8988T (cell line): ENCODE measurements around the gene SH3BP5L.

Experiments
- DNase-seq: peaks from one replicate; pipeline ENCODE4 v3.0.0; 2011

SH3BP5L gene

DNA sequence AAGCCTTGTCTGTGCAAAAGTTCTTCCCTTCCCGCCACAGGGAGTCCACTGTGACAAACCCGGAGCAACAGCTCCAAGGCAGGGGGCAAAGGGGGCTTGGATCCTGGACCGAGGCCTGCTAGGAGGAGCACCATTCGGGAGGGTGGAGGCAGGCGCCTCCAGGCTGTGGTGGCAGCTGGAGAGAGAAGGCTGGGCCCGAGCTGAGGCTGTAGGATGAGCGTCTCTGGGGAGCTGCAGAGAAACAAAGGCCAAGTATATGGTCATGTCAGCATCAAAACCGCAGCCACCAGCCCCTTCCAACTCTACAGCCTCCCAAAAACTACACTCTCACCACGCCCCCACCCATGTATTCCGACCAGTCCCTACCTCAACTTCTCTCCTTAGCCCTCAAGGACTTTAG, 579 bp downstream of the SH3BP5L start:
- DNase-seq: no peak

DNA sequence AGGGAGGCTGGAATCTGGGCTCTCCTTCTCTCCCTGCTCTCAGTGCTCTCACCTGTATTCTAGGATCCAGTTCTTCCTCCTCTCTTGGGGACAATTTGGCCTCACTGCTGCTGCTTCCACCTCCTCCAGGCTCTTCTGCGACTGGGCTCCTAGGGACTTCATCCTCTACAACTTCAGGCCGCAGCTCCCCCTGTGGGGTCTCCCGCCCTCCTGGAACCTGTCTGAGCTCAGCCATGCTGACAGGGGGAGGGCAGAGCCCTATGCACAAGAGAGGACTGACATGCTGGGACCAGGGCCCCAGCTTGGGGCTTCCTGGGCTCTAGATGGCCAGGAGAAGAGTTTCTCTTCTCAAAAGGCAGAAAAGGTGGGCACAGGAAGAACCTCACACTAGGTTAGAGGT, 1.0 kb downstream of the SH3BP5L start:
- no peak for DNase-seq

DNA sequence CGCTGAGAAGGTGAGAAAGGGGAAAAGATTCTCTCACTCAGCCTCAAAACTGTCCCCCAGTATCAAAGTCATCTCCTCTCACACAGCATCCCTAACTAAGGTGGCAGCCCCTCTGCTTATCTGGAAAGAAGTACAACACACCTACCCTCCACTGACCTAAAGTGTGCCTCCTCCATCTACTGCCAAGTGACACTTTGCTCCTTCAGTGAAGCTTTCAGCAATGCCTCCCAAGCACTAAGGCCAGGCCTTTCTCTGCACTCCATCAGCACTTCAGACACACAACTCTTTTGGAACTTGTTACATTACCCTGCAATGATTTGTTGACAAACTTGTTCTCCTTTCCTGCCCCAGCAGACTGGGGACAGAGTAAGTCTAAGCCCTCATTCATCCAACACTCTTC, 1.4 kb downstream of the SH3BP5L start:
- DNase-seq: no peak

DNA sequence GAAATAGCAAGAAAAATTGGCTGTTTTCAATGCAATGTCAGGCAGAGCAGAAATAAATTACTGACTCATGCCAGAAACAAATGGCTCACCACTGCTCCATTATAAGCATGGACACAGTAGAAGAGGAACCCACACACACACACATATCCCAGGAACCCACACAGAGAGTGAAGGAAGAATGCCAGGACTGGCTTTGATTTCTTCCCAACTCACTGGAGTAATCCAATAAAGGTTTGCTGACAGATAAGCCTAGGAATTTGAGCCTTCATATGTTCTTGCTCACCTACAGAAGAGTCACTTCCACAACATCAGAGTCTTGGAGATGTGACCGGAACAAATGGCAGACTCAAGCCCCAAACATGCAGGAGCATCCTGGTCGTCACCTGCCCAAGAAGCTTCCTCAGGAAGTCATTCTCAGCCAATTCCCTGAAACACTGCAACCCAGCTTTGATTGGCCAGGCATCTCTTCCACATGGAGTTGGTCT, 2.2 kb downstream of the SH3BP5L start:
- DNase-seq: no peak

DNA sequence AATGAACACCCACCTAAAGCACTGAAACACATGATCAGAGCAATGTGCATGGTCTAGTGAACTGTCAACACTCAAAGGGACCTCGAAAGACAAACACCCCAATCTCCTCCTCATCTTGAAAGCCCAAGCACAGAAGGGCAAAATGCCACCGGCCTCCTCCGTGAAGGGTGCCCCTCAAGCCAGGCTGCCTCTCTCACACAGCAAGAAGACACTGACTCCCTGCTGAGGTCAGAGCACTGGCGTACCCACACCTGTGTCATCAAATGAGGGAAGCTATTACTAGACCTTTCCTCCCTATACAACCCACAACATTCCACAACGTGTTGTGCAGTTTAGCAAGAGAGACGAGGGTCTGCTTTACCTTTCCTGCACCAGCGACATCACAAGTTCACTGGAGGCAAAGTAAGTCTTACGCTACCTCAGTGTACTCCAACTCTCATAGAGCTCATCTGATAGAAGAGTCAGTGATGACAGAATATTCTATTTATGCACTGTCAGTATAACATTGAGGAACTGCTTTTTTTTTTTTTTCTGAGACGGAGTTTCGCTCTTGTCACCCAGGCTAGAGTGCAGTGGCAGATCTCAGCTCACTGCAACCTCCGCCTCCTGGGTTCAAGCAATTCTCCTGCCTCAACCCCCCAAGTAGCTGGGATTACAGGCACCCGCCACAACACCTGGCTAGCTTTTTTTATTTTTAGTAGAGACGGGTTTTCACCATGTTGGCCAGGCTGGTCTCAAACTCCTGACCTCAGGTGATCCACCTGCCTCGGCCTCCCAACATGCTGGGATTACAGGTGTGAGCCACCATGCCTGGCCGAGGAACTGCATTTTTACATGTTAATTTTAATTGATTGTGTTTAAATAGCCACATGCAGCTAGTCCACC, 3.3 kb downstream of the SH3BP5L start:
- DNase-seq: no peak

DNA sequence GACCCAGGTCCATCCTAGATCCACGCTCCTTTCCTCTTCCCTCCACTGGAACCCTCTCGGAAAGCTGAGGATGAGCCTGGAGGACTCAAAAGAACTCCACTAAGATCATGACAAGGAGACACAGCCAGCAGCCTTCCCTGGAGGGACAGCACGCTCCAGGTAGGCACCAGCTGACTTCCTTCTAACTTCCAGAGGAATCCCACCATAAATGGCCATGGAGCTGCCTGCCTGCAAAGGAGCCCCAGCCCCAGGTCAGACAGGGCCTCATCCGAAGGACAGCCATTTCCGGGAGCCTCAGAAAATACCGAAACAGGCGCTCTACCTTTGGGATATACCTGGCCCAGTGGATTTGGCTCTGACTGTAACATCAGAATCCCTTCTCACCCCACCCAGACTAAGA, 4.1 kb downstream of the SH3BP5L start:
- DNase-seq: no peak

DNA sequence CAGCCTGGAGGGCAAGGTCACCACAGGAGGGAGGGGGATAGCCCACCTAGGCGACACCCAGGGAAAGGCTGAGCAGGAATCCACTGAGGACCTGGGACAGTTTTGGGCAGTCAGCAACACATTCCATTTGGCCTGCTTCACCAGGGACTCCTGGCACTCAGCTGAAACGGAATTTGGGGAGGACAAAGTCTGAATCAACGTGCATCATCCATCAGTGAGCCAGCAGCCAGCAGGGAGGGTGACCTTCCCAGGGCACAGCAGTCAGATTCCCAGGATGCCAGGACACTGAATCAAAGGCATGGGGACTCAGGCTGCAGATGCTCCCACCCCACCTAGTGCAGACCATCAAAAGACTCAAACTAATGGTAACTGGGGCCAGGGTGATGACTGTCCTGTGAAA, 4.6 kb downstream of the SH3BP5L start:
- peak; percentile 83 for DNase-seq

DNA sequence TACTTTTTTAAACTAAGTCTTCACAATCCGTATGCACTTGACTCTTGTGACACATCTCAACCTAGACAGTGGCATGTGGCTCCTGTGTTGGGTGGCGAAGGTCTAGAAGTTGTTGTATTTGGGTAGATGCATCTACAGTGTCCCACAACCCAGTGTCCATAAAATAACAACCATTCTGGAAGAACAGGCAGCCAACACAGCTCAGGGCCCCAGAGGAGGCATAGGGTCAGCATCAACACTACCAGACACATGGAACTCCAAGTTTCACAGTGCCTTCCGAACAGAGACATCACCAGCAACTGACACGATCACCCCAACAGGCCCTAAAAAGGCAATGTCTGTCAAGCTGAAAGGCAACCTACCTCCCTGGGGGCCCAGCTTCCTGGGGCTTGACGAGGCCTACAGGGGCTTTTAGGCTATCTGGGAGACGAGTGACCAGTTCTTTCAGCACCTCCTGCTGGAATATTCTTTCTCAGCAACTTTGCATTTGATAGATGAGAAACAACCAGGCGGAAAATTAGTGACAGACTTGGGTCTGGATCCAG, 5.6 kb downstream of the SH3BP5L start:
- no peak for DNase-seq

DNA sequence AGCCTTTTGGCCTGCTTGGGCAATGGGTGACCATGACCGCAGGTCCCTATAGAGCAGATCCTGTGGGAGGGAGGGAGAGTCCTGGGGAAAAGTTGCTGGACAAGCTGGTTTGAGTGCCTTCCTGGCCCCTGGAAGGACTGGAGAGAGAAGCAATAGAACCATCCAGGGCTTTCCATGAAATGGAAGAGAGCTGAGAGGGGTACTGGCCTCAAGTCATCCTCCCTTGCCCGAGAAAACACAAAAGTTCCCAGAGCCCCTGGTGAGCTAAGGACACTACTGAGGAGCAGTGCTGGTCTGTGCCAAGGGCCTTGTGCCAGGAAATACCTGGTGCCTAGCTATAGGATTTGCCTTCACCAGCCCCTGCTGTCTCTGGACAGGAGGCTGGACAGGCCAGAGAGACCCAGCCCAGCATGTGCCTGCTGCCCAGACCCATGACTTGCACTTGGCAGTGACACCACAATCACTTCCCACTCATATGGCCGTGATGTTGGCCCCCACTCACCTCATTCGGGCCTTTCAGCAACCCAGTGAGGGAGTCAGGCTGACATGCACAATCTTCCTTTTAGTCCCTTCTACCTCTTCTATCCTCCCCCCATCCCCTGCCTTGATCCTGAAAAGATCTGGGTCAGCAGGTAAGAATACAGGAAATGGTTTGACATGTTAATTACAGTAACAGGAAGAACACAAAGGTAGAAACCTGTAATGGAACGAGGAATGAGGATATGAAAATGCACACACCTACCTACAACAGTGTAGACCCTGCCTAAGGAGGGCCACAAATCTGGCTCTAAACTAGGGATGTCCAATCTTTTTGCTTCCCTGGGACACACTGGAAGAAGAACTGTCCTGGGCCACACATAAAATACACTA, 7.0 kb downstream of the SH3BP5L start:
- DNase-seq: no peak

DNA sequence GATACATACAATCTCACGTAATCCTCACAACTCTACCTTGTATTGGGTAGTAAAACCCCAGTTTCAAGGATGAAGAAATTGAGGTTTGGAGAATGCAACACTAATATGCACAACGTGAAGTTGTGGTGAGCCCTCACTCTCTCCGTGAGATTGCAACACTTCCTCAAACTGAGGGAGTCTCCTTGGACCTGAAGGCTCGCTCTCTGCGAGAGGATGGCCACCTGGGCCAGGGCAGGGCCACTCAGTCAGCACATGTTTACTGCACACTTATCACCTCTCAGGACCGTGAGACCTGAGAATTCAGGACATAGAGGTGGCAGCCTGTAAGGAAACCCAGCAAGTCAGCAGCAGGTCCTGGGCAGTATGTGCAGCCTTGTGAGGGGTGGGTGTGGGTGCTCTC, 8.7 kb downstream of the SH3BP5L start:
- no peak for DNase-seq

DNA sequence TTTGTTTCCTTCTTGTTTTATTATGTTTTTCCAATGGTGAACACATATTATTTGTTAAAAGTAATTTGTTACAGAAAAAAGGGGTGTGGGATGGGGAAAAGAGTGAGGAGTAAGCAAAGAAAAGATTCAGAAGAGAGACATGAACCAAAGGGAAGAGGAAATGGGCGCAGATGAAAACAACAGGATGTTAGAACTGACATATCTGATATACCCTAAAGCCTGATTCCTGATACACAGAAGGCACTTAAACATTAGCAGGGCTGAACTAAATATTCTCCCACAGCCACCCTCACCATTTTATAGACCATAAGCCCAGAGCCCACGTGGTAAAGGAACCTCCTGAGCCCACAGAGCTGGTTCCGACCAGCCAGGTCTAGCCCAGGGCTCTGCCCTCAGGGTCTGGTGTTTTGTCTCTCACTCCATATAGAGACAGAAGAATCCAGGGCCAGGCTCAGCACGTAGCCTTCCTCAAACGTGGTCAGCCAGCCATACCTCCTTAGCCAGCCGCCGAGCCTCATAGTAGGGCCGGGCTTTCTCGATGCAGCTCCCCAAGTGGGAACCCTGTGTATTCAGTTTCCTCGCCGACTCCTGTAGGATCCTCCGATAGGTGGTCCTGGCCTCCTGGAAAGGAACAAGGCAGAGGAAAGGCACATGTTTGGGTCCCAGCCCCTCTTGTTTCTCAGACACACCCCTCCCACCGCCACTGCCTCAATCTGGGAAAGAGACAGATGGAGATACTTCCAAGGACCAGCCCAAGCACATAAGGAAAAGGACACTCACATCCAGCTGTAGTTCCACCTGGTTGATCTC, 9.5 kb downstream of the SH3BP5L start:
- DNase-seq: no peak

DNA sequence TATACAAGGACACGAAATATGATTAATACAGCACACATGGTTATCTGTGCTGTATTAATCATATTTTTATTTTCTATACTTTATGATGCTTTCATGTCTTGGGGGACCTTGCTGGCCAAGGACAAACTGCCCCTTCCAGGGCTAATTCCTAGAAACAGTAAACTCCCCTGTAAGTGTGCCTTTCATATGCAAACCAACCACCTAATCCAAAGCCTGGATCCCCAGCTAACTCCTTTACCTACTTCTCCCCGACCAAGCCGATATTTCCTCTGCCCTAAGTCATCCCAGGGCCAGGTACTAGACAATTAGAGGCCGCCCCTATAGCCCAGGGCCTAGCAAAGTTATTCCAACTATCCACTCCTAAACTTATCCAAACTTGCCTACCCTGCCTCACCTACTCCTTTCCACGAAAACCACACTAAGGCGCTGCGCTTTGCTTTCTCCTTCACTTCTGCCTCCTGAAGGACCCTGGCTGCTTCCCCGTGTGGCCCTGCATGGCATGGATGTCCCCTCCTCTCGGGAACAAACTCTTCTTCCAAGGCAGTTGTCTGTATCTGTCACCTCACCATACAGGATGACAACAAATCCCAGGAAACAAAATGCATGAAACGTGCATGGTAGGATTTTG, 10.2 kb downstream of the SH3BP5L start:
- DNase-seq: no peak

DNA sequence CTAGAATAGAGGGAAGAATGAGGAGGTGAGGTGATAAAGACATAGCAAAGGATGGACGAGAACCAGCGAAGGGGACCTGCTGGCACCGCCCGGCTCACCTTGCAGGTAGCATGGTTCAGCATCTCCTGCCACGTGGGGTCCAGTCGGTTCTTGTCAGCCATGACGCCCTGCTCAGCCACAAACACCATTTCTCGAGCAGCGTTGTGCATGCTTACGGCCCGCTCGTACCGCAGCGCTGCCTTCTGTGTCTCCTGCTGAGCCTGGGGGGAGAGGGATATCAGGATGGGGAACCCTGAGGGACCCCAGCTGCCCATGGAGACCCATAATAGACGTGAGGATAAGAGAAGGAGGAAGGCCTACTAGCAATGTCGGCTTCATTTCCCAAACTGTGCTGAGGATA, 11.4 kb downstream of the SH3BP5L start:
- DNase-seq: no peak

DNA sequence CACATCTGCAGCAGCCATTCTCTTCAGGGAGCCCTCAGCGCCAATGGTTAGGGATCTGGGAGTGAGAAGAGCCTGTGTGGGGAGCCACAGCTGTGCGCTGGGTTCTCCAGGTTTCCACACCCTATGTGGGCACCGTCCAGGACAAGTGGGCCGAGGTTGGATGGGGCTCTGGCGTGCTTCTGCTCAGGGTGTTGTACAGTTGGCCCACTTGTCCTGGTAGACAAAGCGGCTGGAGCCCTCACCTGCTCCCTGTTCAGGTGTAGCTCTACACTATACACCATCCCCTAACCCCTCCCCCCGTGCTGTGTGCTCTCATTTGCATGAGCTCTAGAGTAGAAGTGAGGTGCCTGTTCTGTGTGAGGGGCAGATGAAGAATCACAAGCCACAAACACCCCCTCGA, 12.2 kb downstream of the SH3BP5L start:
- DNase-seq: no peak

DNA sequence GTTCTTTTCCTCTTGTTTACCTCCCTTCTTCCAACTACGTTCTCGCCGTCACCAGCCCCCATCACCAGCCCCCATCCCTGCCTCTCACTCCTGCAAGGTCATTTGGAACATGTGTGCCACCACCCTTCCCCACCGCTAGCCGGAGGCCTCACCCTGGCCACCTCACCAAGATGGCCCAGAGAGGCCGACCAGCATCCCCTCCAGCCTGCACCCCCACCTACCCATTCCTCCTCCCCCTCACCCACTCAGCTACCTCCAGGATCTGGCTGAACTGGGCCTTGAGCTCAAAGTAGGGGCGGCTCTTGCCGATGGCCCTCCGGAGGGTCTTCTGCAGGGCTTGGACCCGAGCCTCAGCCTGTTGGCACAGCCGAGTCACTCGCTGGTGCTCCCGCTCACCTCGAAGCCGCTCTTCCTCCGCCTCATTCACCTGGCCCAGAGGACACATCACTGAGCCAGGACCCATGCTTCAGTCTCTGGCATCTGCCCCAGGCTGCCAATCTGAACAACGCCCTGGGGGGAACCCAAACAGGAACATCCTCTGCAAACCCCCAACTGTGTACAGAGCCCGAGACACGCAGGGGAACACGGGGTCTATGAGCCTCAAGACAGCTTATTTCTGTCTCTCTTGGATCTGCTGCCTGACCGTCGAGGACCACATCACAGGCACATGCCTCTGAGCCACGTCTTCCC, 12.8 kb downstream of the SH3BP5L start:
- no peak for DNase-seq

DNA sequence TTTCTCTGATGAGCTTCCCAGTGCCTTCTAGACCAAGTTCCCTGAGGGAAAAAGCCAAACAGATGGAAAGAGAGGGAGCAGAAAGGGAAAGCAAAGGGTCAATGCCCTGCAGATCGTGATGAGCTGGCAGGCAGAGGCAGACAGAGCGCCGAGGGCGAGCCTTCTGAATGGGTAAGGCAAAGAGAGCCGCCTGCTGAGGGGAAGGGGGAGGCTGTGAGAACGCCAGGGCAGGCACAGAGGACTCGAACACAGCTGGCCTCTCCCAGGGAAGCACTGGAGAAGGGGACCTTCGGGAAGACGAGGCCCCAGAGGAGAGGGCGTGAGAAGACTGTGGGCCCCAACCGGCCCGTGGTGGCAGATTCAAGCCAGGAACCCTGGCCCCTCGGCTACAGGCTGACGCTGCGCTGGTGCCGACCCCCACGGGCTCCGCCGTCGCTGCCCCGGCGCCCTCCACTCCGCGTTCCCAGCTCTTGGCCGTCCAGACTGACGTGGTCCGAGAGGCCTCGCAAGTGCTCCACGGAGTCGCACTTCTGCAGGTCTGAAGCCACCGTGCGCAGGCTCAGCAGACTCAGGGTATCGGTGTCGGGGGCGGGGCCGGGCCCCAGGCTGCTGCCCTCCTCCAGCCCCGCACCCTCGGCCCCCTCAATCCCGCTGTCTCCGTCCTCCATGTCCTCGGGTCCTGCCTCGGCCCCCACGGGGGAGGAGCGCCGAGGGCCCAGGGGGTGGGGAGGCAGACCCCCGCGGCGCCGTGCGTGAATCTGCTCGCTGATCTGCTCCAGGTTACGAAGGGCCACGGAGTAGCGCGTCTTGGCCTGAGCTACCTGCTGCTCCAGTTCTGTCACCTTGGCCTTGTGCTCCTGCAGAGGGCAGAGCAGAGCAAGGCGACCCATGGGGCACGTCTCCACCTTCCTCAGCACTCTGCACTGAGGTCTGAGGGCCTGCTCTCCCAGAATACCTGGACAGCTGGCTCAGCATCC, 13.9 kb downstream of the SH3BP5L start:
- DNase-seq: no peak

DNA sequence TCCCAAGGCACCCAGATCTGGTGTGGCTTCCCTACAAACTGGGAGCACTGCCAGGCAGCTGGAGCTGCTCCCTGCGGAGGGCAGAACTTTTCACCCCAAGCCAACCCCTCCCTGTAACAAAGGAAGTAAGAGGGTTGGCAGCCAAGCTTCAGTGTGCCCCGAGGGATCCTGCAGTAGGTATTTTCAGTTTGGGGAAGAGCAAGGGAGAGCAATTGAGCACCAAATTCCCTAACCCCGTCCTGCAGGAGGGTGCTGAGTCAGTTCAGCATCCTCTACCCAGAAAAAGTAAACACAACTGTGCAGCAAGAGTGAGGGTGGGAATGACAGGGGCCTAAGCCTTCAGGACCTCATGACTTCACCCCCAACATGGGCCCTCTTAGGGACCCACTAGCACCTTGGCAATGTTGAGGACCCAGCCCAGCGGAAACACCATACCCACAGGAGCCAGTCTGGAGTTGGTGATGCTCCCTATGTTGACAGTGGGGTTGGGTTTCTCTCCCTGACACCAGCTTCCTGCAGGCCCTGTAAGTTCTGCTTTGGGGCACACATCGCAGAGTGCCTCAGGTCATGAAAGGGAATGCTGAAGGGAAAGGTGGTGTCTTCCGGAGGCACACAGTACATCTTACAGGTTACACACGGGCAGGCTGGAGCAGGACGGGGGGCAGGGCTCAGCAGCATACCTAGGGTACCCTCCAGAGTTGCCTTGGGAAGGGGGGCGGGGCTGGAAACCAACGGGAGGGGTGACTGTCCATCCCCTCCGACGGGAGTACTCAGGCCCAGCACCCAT, 14.8 kb downstream of the SH3BP5L start:
- no peak for DNase-seq

DNA sequence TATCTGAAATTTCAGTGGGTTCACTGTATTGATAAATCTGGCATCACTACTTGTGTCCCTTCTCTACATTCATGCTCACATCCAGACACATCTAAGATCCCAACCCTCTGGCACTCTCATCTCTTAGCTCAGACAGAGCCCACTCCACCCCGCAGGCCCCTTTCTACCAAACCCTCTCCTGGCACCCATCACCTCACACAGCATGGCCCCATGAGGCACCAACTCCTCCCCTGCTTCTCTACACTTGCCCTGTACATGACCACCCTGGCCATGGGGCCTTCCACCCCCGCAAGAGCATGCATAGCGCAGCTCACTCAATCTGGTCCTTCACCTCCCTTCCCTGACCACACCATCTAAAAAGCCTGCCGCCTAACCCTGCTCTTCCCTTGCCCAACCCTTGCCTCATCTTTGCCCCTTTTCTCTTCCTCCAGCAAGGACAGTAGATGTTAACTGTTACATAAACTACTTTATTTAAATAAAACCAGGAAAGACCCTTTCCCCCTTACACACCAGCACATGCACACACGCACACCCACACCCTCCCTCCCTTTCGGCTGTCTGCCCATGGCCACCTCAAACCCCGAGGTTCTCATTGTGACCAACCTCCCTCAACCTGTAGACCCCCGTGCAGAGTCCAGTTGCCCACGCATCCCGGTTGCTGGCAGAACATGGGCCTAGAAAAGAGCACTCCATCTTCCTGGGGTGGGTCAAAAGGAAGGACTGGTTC, 15.6 kb downstream of the SH3BP5L start:
- no peak for DNase-seq

DNA sequence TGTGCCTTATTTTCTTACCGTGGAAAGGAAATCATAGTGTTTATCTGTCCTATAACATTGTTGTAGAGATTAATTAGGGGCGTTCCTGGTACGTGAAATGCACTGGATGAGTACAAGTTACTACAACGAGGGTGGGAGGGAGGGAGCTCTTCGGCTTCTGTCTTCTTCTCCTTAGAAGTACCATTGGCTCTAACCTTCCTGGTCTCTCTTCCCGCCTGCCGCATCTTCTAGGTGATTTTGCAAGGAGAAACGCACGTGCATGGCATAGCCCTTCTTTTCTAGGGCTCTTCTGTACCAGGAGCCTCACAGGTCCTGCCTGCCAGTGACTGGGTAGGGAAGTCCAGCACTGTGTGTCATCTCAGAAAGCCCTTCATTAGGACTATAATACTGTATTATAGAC, 16.8 kb downstream of the SH3BP5L start:
- no peak for DNase-seq
